HepG2 (cell line): ENCODE measurements around the gene NIP7. TPM values are rescaled to one million over a fixed set of nuclear protein-coding genes. Genes with fewer than 3 reads are reported as not detected.

Source experiments
- AGO1 ChIP-seq: fragments of 200-400 bp; formaldehyde crosslinking; IDR thresholded peaks from 2 replicates; pipeline ENCODE4 v1.6.1; 2017; ENCODE audit warnings: mild to moderate bottlenecking, low read depth, low read length, moderate library complexity; ENCODE audit not compliant: poor library complexity, severe bottlenecking
- AKNA ChIP-seq: sonication (generic); formaldehyde crosslinking; IDR thresholded peaks from 2 replicates; pipeline ENCODE4 v1.4.0; 2020; ENCODE audit warnings: missing genetic modification reagents, borderline replicate concordance
- BCL3 ChIP-seq: sonication (generic); formaldehyde crosslinking; IDR thresholded peaks from 2 replicates; pipeline ENCODE4 v1.5.1; 2020; ENCODE audit warnings: mild to moderate bottlenecking, missing genetic modification reagents, moderate library complexity
- CC2D1A ChIP-seq: sonication (generic); formaldehyde crosslinking; IDR thresholded peaks from 2 replicates; pipeline ENCODE4 v1.8.1; 2023; ENCODE audit warnings: mild to moderate bottlenecking, missing genetic modification reagents
- ELF4 ChIP-seq: sonication (generic); formaldehyde crosslinking; IDR thresholded peaks from 2 replicates; pipeline ENCODE4 v1.5.0; 2020; ENCODE audit warnings: missing genetic modification reagents, mild to moderate bottlenecking, moderate library complexity, borderline replicate concordance
- HOXA9 ChIP-seq: sonication (generic); formaldehyde crosslinking; IDR thresholded peaks from 2 replicates; pipeline ENCODE4 v1.8.1; 2022; ENCODE audit warnings: missing genetic modification reagents, mild to moderate bottlenecking, moderate library complexity, borderline replicate concordance
- MEF2D ChIP-seq: sonication (generic); formaldehyde crosslinking; IDR thresholded peaks from 2 replicates; pipeline ENCODE4 v1.5.1; 2020; ENCODE audit warnings: mild to moderate bottlenecking, missing genetic modification reagents
- PLSCR1 ChIP-seq: sonication (generic); formaldehyde crosslinking; IDR thresholded peaks from 2 replicates; pipeline ENCODE4 v1.5.0; 2020; ENCODE audit warnings: missing genetic modification reagents, mild to moderate bottlenecking, borderline replicate concordance
- RFXAP ChIP-seq: sonication (generic); formaldehyde crosslinking; IDR thresholded peaks from 2 replicates; pipeline ENCODE4 v1.4.0; 2020; ENCODE audit warnings: missing genetic modification reagents, borderline replicate concordance
- TIGD3 ChIP-seq: sonication (generic); formaldehyde crosslinking; IDR thresholded peaks from 2 replicates; pipeline ENCODE4 v1.5.1; 2020; ENCODE audit warnings: mild to moderate bottlenecking, missing genetic modification reagents, borderline replicate concordance
- TRIM22 ChIP-seq: fragments of 450-650 bp; IDR thresholded peaks from 2 replicates; pipeline ENCODE4 v1.6.1; 2017
- ZKSCAN5 ChIP-seq: sonication (generic); formaldehyde crosslinking; IDR thresholded peaks from 2 replicates; pipeline ENCODE4 v1.5.1; 2020; ENCODE audit warnings: mild to moderate bottlenecking, missing genetic modification reagents
- ZMYM3 ChIP-seq: sonication (generic); formaldehyde crosslinking; IDR thresholded peaks from 2 replicates; pipeline ENCODE4 v1.5.1; 2020; ENCODE audit warnings: mild to moderate bottlenecking, missing genetic modification reagents
- ZNF143 ChIP-seq: sonication (generic); formaldehyde crosslinking; IDR thresholded peaks from 2 replicates; pipeline ENCODE4 v1.4.0; 2020; ENCODE audit warnings: missing genetic modification reagents
- ZNF605 ChIP-seq: sonication (generic); formaldehyde crosslinking; IDR thresholded peaks from 2 replicates; pipeline ENCODE4 v1.8.0; 2022; ENCODE audit warnings: mild to moderate bottlenecking, missing genetic modification reagents
- ZNF660 ChIP-seq: sonication (generic); formaldehyde crosslinking; IDR thresholded peaks from 2 replicates; pipeline ENCODE4 v1.5.1; 2020; ENCODE audit warnings: mild to moderate bottlenecking, low read depth, missing genetic modification reagents, borderline replicate concordance
- ZNF761 ChIP-seq: sonication (generic); formaldehyde crosslinking; conservative IDR thresholded peaks from 2 replicates; pipeline ENCODE4 v1.4.0; 2020; ENCODE audit warnings: mild to moderate bottlenecking, missing genetic modification reagents
- polyA plus RNA-seq, 8 experiments: library from polyadenylated mRNA; depleted of rRNA in 3 of 8; stranded (reverse) in 7 of 8; unstranded in 1 of 8; fragments of >200 nt; fragmentation: Illumina TruSeq in 4 of 8; extraction: Trizol in 4 of 8; gene quantifications; 2 replicates each; pipeline versions ENCODE4 v1.2.1 to v1.2.3, GENCODE V29; 2011 to 2016; ENCODE audit warnings: low read depth in 4 of 8, missing spikeins in 1 of 8, mixed read lengths in 1 of 8; ENCODE audit not compliant: insufficient read depth in 1 of 8
- total RNA-seq, 5 experiments: library from RNA; depleted of rRNA; stranded (reverse); fragments of >200 nt; fragmentation: Illumina TruSeq; extraction: Trizol; gene quantifications; 2 replicates each; pipeline ENCODE4 v1.2.3, GENCODE V29; 2016; ENCODE audit warnings: low read depth in 1 of 5

NIP7 gene
- total and polyA plus RNA-seq, 2 of the 13 experiments (the other 11 are each of a cell fraction or from before 2014, with no cell fraction given) = 15.3 to 114 TPM

- TF ChIP-seq ZNF143 (CRISPR knock-in tag) (no peak), HOXA9 (CRISPR knock-in tag) (no peak), ZNF605 (no peak), PLSCR1 (CRISPR knock-in tag) (no peak; the same call in 1 of the 2 replicates), TRIM22 (no peak), MEF2D (peak; percentile 34; the same call in 1 of the 2 replicates), ZMYM3 (0 out of 2 replicates have a peak, but pooled peaks have one; percentile 30), AGO1 (peak; percentile 70), BCL3 (CRISPR knock-in tag) (no peak), ZNF761 (peak; percentile 80; the same call in 1 of the 2 replicates), RFXAP (CRISPR knock-in tag) (no peak), ZNF660 (CRISPR knock-in tag) (no peak), AKNA (CRISPR knock-in tag) (no peak), TIGD3 (peak; percentile 87; the same call in 1 of the 2 replicates), CC2D1A (CRISPR knock-in tag) (no peak), ELF4 (CRISPR knock-in tag) (no peak), ZKSCAN5 (0 out of 2 replicates have a peak, but pooled peaks have one; percentile 22)
Measured at GRCh38 chr16:69329369-69330285, 9.9 kb upstream of the NIP7 start (continued).
